ENCODE results near the gene TEC.

The TEC gene

DNA sequence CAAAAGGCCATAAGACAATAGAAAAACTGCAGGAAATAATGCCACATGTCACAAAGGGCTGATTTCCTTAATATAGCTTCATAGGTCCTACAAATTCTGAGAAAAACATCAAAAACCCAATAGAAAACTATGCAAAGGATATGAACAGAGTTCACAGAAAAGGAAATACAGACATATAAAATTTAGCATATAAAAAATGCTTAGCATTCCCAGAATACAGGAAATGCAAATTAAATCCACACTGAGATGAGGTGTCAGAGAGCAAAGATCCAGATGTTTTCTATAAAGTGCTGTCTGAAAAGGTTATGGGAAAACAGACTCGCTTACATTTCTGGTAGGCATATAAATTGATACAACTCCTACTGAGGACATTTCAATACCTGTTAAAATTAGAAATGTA is 169.4 kb downstream of the TEC start:
- TF ChIP-seq, protein P1, sequence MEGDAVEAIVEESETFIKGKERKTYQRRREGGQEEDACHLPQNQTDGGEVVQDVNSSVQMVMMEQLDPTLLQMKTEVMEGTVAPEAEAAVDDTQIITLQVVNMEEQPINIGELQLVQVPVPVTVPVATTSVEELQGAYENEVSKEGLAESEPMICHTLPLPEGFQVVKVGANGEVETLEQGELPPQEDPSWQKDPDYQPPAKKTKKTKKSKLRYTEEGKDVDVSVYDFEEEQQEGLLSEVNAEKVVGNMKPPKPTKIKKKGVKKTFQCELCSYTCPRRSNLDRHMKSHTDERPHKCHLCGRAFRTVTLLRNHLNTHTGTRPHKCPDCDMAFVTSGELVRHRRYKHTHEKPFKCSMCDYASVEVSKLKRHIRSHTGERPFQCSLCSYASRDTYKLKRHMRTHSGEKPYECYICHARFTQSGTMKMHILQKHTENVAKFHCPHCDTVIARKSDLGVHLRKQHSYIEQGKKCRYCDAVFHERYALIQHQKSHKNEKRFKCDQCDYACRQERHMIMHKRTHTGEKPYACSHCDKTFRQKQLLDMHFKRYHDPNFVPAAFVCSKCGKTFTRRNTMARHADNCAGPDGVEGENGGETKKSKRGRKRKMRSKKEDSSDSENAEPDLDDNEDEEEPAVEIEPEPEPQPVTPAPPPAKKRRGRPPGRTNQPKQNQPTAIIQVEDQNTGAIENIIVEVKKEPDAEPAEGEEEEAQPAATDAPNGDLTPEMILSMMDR (IDR thresholded peaks at IDR 0.05; ENCODE audit: low read depth, low read length), result no peak
- DNase-seq (ENCODE audit: extremely low read depth, low read depth), result no peak

DNA sequence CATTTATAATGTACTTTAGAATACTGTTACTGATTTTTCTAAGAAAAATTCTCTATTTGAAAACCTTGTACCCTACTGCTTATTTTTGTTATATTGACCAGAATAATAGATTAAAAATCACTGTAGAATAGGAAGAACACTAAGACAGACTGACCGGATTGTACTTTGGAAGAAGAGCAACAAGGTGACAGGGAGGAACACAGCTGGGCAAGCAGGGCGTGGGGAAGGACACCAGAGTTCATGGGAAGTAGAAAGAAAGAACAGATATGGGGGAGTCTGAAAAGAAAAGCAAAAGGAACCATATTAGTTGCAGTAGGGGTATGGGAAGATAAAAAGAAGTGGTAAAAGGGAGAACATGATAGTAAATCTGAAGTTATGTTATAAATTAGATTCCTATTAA is 174.2 kb downstream of the TEC start:
- TF ChIP-seq, protein P1 (IDR thresholded peaks at IDR 0.05; ENCODE audit: low read depth, low read length), result no peak
- DNase-seq (ENCODE audit: extremely low read depth, low read depth), result no peak

DNA sequence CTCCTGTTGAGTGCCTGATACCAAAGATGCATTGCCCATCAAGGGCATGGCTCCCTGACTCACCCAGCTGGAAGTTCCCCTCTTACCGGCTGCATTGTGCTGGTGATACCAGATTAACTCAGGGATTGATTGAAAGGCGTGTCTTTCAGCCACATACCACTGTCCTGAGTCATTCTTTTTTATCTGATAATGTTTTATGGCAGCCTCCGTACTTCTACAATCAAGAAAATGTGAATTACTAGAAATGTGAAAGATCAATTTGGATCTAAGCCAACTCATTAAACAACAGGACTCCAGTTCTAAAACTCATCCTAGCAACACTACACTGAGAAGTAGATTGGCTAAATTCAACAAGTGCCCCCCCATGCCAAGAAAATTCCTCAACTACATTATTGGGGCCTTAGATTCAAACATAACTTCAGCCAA is 175.6 kb downstream of the TEC start:
- TF ChIP-seq, protein P1 (IDR thresholded peaks at IDR 0.05; ENCODE audit: low read depth, low read length), result no peak
- DNase-seq (ENCODE audit: extremely low read depth, low read depth), result no peak

DNA sequence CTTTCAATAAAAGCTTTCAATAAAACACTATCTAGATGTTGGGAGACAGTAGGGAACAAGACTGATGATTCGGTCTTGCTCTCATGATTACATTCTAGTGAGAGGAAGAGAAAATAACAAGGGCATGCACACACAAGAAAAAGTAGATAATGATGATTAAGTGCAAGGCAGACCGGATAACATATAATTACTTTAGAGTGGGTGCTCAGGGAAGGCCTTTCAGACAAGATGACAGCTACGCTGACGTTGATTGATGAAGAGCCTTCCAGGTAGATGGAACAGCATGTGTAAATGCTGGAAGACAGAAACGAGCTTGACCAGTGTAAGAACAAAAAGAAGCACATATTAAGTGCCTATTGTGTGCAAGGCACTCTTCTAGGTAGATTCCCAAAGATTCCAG is 179.0 kb downstream of the TEC start:
- no peak for DNase-seq (ENCODE audit: extremely low read depth, low read depth)
- TF ChIP-seq, protein P1 (IDR thresholded peaks at IDR 0.05; ENCODE audit: low read depth, low read length), result no peak

DNA sequence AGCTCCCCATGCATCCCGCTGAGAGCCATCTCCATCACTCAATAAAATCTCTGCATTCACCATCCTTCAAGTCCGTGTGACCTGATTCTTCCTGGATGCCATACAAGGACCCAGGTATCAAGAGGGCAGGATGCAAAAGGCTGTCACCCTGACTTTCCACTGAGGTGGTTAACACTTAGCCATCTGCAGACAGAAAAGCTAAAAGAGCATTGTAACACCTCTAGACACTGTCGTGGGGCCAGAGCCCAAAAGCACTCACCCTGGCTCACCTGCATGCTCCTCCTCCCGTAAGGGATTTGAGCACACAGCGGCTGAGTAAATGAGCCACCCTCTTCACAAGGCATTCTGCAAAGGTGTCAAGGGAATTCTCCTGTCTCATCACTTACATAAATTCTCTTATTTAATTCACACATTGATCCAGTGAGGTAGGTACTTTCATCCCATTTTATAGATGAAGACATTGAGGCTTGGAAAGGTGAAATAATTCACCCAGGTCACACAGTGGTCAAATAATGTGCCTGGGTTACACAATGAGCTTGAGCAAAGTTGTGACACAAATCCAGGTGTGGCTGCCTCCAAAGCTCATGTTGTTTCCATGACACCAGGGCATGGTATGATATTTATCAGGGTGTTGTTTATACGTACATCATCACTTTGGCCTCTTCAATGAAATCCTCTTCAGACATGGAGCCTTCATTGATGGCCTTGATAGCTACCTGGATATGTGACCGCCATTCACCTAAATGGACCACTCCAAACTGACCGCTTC is 183.6 kb downstream of the TEC start:
- no peak for DNase-seq (ENCODE audit: extremely low read depth, low read depth)

More for the DNA sequence above, 183.6 kb downstream of the TEC start:
- TF ChIP-seq, protein P1 (IDR thresholded peaks at IDR 0.05; ENCODE audit: low read depth, low read length), result no peak

Data from AG09319 (cell line).